Skin of body (tissue), 3 donors: ENCODE results near the gene HDAC9. TPM values are rescaled to one million over a fixed set of nuclear protein-coding genes. Genes with fewer than 3 reads are reported as not detected.
"Not testable (repeated sequence)": the region's sequence is repeated elsewhere in the genome, so short reads cannot be mapped to it uniquely, and the experiment has no call there.

ENCODE experiments used
- DNase-seq: peaks from one replicate; lab custom pipeline; 2025; lab: John Stamatoyannopoulos, UW
- small RNA-seq: library from RNA; depleted of rRNA; stranded (forward); fragments of <200 nt; gene quantifications from one replicate; pipeline ENCODE3, GENCODE V24; 2014; ENCODE audit warnings: low replicate concordance
- total RNA-seq: library from RNA; depleted of rRNA; stranded (reverse); fragments of >200 nt; gene quantifications from one replicate; pipeline ENCODE4 v1.2.3, GENCODE V29; 2014

The HDAC9 gene
- total RNA-seq, 1 donor from 2014 or later, result 28.2 TPM

DNA sequence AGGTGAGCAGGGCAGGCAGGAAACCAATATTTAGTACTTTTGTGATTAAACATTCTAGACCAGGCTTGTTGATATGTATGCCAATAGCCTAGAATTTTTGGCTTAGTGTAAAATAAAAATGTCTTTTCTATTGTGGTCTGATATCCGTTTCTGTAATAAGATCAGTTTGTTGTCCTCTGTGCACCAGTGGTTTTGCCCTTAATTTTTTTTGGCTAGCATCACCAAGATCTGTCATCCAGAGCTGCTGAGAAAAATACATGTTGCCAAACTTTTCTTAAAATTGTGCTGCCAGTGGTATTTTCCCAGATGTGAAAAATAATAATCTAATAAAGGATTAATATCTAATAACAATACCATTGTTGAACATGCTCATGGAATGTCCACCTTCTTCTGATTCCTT, 506.3 kb downstream of the HDAC9 start:
- no peak for DNase-seq

DNA sequence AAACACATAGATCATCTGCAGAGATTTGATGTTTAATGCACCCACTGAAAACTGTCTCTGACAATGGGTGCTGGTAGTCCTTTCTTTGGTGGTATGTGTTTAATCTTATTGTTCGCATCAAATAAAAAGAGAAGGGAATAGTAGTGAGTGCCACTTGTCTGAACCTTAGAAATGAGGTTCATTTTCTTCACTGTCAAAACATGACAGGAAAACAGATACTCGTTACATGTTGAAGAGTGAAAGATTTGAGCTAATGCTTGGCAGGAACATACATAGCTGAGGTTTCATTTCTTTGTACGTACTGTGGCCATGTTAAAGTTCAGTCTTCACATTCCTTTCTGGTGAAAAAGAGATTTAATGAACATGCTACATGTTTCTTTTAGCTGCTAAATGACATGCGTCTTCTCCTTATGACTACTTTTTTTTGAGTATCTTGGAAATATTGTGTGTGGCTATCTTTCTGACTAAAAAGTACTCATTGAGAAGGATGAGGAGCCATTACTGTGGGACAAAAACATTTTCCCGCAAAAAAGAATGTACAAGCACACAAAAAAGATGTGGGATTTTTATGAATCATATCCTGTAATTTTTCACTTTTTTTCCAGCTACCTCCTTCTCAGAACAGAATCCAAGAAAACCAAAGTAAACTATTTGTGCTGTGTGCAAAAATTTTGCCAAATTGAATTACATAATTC, 513.8 kb downstream of the HDAC9 start:
- DNase-seq, result peak; percentile 76

DNA sequence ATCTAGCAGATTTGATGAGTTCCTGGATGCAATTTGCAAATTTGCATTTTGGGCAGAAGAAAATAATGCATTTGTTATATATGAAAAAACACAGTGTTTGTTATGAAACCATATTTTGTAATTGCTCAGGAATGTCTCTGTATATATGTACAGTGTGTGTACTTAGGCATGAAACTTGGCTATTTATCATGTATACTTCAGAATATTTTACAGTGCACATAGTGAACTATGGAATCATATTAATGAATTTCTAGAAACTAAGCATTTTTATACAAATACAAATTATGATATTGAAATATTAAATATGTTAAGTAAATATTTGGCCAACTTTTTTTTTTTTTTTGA, 514.4 kb downstream of the HDAC9 start:
- DNase-seq, result peak; percentile 74

DNA sequence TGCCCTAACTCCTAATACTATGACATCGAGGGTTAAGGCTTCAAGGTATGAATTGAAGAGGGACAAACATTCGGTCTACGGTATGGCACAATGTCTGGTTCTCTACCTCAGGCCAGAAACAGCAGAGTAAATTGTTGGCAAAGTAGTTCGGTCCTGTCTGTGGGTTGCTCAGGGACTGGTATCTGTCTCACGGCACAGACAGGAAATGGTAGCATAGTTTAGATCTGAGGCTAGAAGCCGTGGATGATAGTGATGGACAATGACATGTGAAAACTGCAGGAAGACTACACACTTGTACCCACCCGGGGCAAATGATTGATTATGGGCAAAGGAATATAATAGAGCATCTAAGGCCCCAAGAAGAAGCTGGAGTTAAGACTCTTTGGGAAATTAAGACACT, 515.7 kb downstream of the HDAC9 start:
- DNase-seq, result no peak

DNA sequence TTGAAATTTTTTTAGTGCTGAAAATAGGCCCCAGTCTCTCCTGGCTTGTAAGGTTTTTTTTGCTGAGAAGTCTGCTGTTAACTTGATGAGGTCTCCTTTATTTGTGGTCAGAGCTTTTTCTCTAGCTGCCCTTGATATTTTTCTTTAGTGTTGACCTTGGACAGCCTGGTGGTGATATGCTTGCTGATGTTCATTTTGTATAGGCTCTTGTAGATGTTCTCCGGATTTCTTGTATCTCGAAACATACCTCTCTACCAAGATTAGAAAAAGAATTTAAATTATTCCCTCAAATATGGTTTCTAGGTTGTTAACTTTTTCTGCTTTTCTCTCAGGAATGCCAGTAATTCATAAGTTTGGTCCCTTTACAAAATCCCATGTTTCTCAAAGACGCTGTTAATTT, 519.5 kb downstream of the HDAC9 start:
- no peak for DNase-seq

DNA sequence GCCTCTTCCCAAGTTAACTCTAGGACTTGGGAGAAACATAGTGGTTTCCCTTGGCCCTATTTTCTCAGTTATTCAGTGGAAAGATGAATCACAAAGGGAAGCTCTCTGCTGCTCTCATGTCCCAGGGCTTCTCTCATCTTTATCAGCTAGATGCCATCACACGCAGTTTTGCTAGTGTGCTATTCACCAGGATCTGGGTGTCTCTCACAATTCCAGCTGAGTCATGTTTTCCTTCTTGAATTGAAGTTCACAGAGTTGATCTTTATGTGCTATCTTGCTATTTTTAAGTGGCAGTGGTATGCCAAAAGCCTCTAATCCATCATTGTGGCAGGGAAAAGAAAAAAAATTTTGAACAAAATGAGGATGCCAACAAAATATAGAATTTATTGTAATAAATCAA, 520.6 kb downstream of the HDAC9 start:
- no peak for DNase-seq

DNA sequence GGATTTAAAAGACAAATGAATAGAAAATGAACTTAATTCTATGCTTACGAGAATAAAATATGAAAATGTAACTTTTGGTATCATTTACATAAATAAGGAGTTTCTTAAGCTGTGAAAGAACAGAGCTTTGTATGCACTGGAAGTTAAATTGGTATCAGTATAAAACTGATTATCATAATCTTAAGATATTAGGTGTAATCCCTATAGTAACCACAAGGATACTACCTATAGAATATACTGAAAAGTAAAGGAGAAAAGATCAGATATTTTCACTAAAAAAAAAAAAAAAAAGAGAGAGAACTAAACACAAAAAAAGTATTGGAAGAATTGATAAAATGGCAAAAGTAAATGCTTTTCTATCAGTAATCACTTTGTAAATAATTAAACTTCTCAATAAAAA, 521.8 kb downstream of the HDAC9 start:
- DNase-seq, result no peak

DNA sequence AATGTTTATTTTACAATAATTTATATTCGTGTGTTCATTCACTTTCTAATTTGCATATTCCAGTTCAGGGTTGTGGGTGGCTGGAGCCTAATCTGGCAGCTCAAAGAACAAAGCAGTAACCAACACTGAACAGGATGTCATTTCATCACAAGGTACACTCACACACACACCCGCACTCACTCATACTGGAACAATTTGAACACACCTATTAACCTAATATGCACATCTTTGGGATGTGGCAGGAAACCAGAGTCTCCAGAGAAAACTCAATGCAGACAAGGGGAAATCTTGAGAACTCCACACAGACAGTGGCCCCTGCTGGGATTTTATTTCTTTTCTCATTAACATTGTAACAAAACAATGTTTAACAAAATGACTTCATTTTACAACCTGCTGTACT, 524.5 kb downstream of the HDAC9 start:
- DNase-seq, result no peak

DNA sequence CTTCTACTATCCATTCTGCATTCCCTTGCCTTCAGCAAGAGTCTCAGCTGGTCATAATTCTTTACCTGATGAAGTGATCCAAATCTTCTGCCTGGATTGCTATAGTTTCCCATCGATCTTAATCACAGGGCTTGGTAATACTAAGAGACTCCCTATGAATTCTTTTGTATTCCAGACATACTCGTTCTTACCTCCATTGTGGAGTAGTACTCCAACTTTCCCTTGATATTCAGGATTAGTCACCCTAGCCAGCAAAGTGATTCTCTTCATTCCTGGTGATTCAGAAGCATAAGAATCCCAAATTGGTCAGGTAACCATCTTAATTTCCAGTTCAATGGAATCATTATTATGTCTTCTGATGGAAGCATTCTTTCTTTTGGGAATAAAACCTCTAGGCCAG, 525.2 kb downstream of the HDAC9 start:
- DNase-seq, result no peak

DNA sequence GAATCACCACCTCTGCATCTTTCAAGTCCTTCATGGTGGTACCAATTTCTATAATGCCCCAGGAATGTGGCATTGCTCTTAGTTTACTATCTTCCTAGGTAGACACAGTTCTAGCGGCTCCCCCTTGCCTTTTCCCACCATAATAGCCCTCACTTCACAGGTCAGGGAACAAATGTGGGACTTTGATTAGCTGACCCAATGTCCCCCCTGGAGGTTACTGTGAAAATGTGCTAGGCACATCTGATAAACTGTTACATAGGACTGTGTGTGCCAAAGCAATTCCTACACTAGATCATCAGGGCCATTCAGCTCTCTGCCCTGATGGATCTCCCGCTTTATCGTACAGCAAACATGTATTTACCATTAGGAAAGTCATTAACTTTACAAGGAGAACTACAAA, 527.9 kb downstream of the HDAC9 start:
- no peak for DNase-seq

DNA sequence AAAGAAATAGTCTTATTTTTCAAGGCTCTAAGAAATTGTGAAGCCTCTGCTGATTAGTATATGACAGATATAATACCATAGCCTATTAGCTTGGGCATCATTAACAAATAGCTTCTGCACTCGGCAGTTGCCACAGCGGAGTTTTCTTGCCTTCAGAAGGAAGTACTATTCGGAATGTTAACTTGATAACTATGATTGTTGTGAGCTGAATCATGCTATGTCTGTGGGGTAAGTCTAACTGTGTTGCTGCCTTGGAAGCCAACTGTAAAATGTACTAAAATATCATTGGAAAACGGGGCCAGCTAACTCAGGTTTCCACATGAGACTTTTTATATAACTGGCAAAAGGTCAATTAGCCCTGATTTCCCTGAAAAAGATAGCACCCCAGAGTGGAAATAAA, 528.7 kb downstream of the HDAC9 start:
- no peak for DNase-seq

DNA sequence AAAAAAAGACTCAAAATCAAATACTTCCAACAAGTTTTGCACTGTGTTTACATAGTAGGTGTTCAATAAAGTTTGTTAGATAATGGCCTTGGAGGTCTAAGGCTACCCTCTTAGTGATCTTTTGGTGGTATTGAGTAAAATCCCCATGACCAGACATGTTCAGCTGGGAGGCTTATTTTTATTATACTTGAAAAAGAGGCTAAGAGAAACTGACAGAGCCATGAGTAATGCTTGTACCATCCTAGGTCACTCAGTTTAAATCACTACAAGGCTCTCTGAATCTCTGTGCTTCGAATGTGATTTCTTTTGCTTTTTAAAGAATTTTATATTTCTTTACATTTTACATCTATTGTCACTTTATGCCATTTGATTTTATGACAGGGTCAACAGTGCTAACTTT, 531.3 kb downstream of the HDAC9 start:
- DNase-seq, result no peak

DNA sequence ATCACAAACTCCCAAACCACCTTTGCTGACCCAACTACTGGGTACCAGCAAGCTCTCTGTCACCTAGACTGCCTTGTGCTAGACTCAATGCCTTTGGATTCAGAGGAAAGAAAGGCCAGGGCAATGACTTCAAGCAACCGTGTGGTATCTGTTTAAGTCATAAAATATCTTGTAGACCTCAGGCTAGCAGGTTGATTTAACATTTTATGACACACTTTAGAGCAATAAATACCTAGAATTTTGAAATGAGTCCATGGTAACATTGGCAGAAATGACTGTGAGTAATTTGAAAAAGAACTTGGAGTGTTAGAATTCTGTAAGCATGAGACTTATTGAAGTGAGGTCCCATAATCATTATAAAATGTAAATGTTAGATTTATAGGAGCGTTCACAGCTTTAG, 534.7 kb downstream of the HDAC9 start:
- no peak for DNase-seq

DNA sequence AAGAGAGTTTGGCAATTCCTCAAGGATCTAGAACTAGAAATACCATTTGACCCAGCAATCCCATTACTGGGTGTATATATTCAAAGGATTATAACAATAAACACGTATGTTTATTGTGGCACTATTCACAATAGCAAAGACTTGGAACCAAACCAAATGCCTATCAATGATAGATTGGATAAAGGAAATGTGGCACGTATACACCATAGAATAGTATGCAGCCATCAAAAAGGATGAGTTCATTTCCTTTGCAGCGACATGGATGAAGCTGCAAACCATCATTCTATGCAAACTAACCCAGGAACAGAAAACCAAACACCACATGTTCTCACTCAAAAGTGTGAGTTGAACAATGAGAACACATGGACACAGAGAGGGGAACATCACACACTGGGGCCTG, 537.4 kb downstream of the HDAC9 start:
- DNase-seq, result not testable (repeated sequence)

DNA sequence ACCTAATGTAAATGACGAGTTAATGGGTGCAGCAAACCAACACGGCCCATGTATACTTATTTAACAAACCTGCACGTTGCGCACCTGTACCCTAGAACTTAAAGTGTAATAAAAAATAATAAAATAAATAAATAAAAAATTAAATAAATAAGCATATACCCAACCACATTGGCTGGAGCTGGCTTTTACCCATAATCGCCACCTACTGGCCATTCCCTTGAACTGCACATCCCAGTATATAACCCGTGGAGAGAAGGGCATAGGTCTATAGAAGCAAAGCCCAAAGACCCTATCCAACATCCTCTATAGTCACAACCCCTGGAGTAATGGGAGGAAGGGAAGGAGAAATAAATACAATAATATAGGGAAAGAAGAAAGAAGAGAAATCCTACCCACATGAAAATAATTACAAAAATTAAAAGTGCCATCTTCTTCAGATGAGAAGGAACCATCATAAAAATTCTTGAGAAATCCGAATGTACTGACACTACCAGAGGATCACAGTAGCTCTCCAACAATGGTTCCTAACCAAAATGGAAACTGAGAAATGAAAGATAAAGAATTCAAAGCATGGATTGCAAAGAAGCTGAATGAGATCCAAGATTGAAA, 556.3 kb downstream of the HDAC9 start:
- no peak for DNase-seq

Small RNA genes lying within 50 kb of the gene (small RNA-seq; reads per million reads assigned to genes)
- gene RN7SKP266, result not detected
